ENCODE measurements around the gene GOLGA7B.

GRCh38 chr10:97801422-97801821 lies 48.2 kb upstream of the GOLGA7B start:
- TF ChIP-seq CTCF (IDR thresholded peaks at IDR 0.05 in 4 of 5, conservative IDR thresholded peaks at IDR 0.05 in 1 of 5) (no peak), POLR2A (IDR thresholded peaks at IDR 0.05) (no peak)
